ENCODE data around the gene REM2.
"Not testable (repeated sequence)": the region's sequence is repeated elsewhere in the genome, so short reads cannot be mapped to it uniquely, and the experiment has no call there.

The REM2 gene

DNA sequence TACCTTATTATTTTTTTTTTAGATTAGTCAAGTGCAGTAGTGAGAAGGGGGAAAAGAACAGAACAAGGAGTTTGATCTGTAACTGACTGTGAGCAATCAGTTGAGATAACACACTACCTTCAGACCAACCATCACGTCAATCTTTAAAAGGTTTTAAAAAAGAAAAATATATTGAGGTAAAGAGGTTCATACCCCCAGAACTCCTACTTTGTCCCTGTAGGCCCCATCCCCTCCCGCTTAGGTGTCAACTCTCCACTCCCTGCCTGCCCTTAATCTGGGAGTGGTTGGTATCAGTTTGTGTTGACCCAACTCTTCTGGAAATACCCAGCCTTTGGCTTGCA is 30.5 kb upstream of the REM2 start:
- H3K27ac ChIP-seq (replicated peaks) = no peak overlapping the region
- TF ChIP-seq POLR2AphosphoS5 (IDR thresholded peaks at IDR 0.05; ENCODE audit: low read depth) = no peak
- TF ChIP-seq GABPA (IDR thresholded peaks at IDR 0.05; ENCODE audit: low read depth) = no peak
- H3K4me3 ChIP-seq (replicated peaks; ENCODE audit: insufficient read depth, low read length) = no peak overlapping the region
- no peak for DNase-seq (ENCODE audit: low read depth in 1 of 2, low spot score in 1 of 2)
- H3K27me3 ChIP-seq (ENCODE audit: insufficient read depth, poor library complexity, severe bottlenecking) = no peaks in the 10 kb centered on the region

DNA sequence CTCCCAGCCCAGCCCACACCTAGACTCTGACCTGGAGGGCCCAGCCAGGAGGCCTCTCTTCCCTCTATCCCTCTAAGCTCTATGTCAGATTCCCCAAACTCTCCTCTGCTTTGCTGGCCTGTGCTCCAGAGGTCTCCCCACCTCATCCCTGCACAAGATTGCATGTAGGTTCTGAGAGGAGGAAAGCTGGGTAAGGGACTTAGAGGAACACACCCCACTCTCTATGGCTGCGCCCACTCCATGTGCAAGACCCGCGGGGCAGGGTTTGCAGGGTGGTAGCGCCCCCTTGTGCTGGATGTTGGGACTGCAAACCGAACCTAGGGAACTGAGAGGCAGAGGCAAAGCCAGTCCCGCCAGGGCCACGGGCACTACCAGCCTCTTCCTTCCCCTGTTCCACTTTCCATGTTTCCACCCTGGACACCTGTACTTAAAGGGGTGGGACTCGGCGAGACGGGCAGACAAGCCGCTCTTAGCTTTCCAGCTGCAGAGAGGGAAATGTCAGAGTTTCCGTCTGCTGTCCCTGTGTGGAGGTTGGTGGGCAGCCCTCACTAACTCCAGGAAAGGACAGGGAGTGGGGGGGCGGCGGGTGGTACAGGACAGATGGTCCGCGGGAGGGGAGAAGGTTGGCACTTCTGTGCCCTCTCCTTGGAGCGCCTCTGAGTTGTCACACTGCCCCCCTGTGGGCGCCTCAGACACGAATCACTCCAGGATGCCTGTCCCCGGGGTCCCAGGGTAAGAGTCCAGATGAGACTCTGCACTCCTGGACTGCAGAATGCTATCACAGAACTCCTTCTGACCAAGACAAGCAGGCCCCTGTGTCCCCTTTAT is 29.9 kb upstream of the REM2 start:
- Histone ChIP-seq H3K27ac (replicated peaks) (peak overlapping the region; percentile 53), H3K4me3 (replicated peaks; ENCODE audit: insufficient read depth, low read length) (peak overlapping the region; percentile 33), H3K27me3 (ENCODE audit: insufficient read depth, poor library complexity, severe bottlenecking) (no peaks in the 10 kb centered on the region)
- TF ChIP-seq GABPA (IDR thresholded peaks at IDR 0.05; ENCODE audit: low read depth) = no peak
- TF ChIP-seq CTCF (IDR thresholded peaks at IDR 0.05; ENCODE audit: insufficient read depth, low read length) = peak; percentile 92
- peak; percentile 22; the same call in 1 of the 2 replicates for TF ChIP-seq SPI1 (IDR thresholded peaks at IDR 0.05; ENCODE audit: borderline replicate concordance, low read depth)
- TF ChIP-seq, protein P1, sequence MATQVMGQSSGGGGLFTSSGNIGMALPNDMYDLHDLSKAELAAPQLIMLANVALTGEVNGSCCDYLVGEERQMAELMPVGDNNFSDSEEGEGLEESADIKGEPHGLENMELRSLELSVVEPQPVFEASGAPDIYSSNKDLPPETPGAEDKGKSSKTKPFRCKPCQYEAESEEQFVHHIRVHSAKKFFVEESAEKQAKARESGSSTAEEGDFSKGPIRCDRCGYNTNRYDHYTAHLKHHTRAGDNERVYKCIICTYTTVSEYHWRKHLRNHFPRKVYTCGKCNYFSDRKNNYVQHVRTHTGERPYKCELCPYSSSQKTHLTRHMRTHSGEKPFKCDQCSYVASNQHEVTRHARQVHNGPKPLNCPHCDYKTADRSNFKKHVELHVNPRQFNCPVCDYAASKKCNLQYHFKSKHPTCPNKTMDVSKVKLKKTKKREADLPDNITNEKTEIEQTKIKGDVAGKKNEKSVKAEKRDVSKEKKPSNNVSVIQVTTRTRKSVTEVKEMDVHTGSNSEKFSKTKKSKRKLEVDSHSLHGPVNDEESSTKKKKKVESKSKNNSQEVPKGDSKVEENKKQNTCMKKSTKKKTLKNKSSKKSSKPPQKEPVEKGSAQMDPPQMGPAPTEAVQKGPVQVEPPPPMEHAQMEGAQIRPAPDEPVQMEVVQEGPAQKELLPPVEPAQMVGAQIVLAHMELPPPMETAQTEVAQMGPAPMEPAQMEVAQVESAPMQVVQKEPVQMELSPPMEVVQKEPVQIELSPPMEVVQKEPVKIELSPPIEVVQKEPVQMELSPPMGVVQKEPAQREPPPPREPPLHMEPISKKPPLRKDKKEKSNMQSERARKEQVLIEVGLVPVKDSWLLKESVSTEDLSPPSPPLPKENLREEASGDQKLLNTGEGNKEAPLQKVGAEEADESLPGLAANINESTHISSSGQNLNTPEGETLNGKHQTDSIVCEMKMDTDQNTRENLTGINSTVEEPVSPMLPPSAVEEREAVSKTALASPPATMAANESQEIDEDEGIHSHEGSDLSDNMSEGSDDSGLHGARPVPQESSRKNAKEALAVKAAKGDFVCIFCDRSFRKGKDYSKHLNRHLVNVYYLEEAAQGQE (IDR thresholded peaks at IDR 0.05; ENCODE audit: insufficient replicate concordance, low read depth) = no peak
- TF ChIP-seq POLR2AphosphoS5 (IDR thresholded peaks at IDR 0.05; ENCODE audit: low read depth) = no peak
- DNase-seq (ENCODE audit: low read depth in 1 of 2, low spot score in 1 of 2) = peak; percentile 80 to 89

GRCh38 chr14:22854296-22854695 is 28.7 kb upstream of the REM2 start:
- not testable (repeated sequence) for H3K4me3 ChIP-seq (replicated peaks; ENCODE audit: insufficient read depth, low read length); H3K27ac ChIP-seq (replicated peaks); DNase-seq (ENCODE audit: low read depth in 1 of 2, low spot score in 1 of 2); H3K27me3 ChIP-seq (ENCODE audit: insufficient read depth, poor library complexity, severe bottlenecking)

DNA sequence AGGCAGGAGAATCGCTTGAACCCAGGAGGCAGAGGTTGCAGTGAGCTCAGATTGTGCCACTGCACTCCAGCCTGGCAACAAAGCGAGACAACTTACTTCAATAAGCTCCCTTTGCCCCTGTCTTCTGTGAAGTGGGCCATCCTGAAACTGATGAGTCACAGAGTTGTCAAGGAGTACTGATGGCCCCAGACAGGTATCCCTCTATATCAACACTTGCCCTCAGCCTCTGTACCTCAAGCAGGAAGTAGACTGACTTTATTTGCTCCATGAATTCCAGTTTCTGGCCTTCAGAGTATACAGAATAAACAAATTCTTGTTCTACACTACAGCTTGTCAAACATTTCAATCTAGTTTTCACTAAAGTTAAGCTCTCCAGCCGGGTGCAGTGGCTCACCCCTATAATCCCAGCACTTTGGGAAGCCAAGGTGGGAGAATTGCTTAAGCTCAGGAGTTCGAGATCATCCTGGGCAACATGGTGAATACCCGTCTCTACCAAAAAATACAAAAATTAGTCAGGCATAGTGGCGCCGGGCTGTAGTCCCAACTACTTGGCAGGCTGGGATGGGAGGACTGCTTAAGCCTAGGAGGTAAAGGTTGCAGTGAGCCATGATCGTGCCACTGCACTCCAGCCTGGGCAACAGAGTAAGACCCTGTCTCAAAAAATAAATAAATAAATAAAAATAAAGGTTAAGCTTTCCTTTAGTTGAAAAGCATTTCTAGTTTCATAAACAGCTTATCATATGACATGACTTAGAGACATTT is 27.9 kb upstream of the REM2 start:
- Histone ChIP-seq H3K27ac (replicated peaks) (no peak overlapping the region), H3K27me3 (ENCODE audit: insufficient read depth, poor library complexity, severe bottlenecking) (no peaks in the 10 kb centered on the region), H3K4me3 (replicated peaks; ENCODE audit: insufficient read depth, low read length) (no peak overlapping the region)
- TF ChIP-seq CTCF (IDR thresholded peaks at IDR 0.05; ENCODE audit: insufficient read depth, low read length) (no peak), SPI1 (IDR thresholded peaks at IDR 0.05; ENCODE audit: borderline replicate concordance, low read depth) (no peak), GABPA (IDR thresholded peaks at IDR 0.05; ENCODE audit: low read depth) (no peak), POLR2AphosphoS5 (IDR thresholded peaks at IDR 0.05; ENCODE audit: low read depth) (no peak)
- TF ChIP-seq, protein P1 (IDR thresholded peaks at IDR 0.05; ENCODE audit: insufficient replicate concordance, low read depth) = no peak
- DNase-seq (ENCODE audit: low read depth in 1 of 2, low spot score in 1 of 2) = no peak
